Vagina (tissue), 2 donors: ENCODE measurements around the gene SHISA9. TPM values are rescaled to one million over a fixed set of nuclear protein-coding genes. Genes with fewer than 3 reads are reported as not detected.

Experiments used
- DNase-seq, 2 donors: peaks; one replicate each; pipeline ENCODE4 v3.0.0-alpha.2; 2017; ENCODE audit errors: extremely low spot score in 2 of 2
- H3K27ac ChIP-seq: fragments of 200-600 bp; sonication (generic); one replicate; pipeline ENCODE4 v1.5.1; 2019
- H3K27me3 ChIP-seq: fragments of 200-600 bp; sonication (generic); one replicate; pipeline ENCODE4 v1.5.1; 2019
- H3K36me3 ChIP-seq, 2 donors: fragments of 200-600 bp; sonication (generic); one replicate each; pipeline ENCODE4 v1.5.1; 2017 to 2019
- H3K4me1 ChIP-seq: fragments of 200-600 bp; sonication (generic); one replicate; pipeline ENCODE4 v1.5.1; 2019
- H3K4me3 ChIP-seq, 2 donors: fragments of 200-600 bp; sonication (generic); 1 replicate in 1 of 2; 2 replicates in 1 of 2; pipeline ENCODE4 v1.5.1; 2016 to 2019
- H3K9me3 ChIP-seq: fragments of 200-600 bp; sonication (generic); one replicate; pipeline ENCODE4 v1.5.1; 2019
- CTCF ChIP-seq, 3 experiments: fragments of 450-650 bp in 2 of 3; fragments of 200-600 bp in 1 of 3; sonication (generic) in 1 of 3; IDR thresholded peaks; one replicate each; pipeline ENCODE4 v1.5.1; 2017 to 2019; ENCODE audit warnings: antibody characterized with exemption in 3 of 3, mild to moderate bottlenecking in 2 of 3, moderate library complexity in 2 of 3
- POLR2A ChIP-seq, 2 donors: fragments of 450-650 bp; IDR thresholded peaks; one replicate each; pipeline ENCODE4 v1.6.1; 2017; ENCODE audit warnings: antibody characterized with exemption in 2 of 2, mild to moderate bottlenecking in 2 of 2, moderate library complexity in 2 of 2
- POLR2AphosphoS5 ChIP-seq, 2 donors: sonication (generic); formaldehyde crosslinking; IDR thresholded peaks; one replicate each; pipeline ENCODE4 v1.9.0; 2017; ENCODE audit warnings: antibody characterized with exemption in 2 of 2, mild to moderate bottlenecking in 2 of 2, low read depth in 1 of 2; ENCODE audit not compliant: insufficient read depth in 1 of 2
- intact Hi-C: fragments of 100-400 bp; cut with DNase I; formaldehyde crosslinking; loops from one replicate; pipeline ENCODE4 v1.15.1; 2023
- total RNA-seq: library from RNA; depleted of rRNA; stranded (reverse); fragments of >200 nt; gene quantifications from one replicate; pipeline ENCODE4 v1.2.3, GENCODE V29; 2016

The SHISA9 gene
- total RNA-seq, 1 donor from 2014 or later: 0.49 TPM

- no peaks in the 10 kb centered on the region for H3K27me3 ChIP-seq
- H3K27ac ChIP-seq: no peak overlapping the region
- no peaks in the 10 kb centered on the region for H3K9me3 ChIP-seq
- TF ChIP-seq POLR2AphosphoS5 (IDR thresholded peaks at IDR 0.05; ENCODE audit: insufficient read depth in 1 of 2, low read depth in 1 of 2) (no peak), POLR2A (IDR thresholded peaks at IDR 0.05) (no peak), CTCF (IDR thresholded peaks at IDR 0.05) (no peak)
- DNase-seq: no peak
- H3K4me1 ChIP-seq: no peaks in the 10 kb centered on the region
- H3K4me3 ChIP-seq: no peak overlapping the region
- no peaks in the 10 kb centered on the region for H3K36me3 ChIP-seq
- intact Hi-C loops: no loop called here
These were observed 151.0 kb downstream of the SHISA9 start for GRCh38 chr16:13052431-13052830.

GRCh38 chr16:13055480-13055879, 154.1 kb downstream of the SHISA9 start:
- Histone ChIP-seq H3K36me3 (no peaks in the 10 kb centered on the region), H3K4me1 (no peaks in the 10 kb centered on the region), H3K4me3 (no peak overlapping the region), H3K9me3 (no peaks in the 10 kb centered on the region), H3K27me3 (no peaks in the 10 kb centered on the region), H3K27ac (no peak overlapping the region)
- DNase-seq: no peak
- intact Hi-C loops: no loop called here
- TF ChIP-seq POLR2A (IDR thresholded peaks at IDR 0.05): no peak
- TF ChIP-seq POLR2AphosphoS5 (IDR thresholded peaks at IDR 0.05; ENCODE audit: insufficient read depth in 1 of 2, low read depth in 1 of 2): no peak
- no peak for TF ChIP-seq CTCF (IDR thresholded peaks at IDR 0.05)

- H3K27ac ChIP-seq: no peak overlapping the region
- no peaks in the 10 kb centered on the region for H3K36me3 ChIP-seq
- no peaks in the 10 kb centered on the region for H3K4me1 ChIP-seq
- no peak overlapping the region for H3K4me3 ChIP-seq
- H3K27me3 ChIP-seq: no peaks in the 10 kb centered on the region
- DNase-seq: no peak
- intact Hi-C loops: no loop called here
- TF ChIP-seq POLR2A (IDR thresholded peaks at IDR 0.05) (no peak), POLR2AphosphoS5 (IDR thresholded peaks at IDR 0.05; ENCODE audit: insufficient read depth in 1 of 2, low read depth in 1 of 2) (no peak), CTCF (IDR thresholded peaks at IDR 0.05) (no peak)
- H3K9me3 ChIP-seq: no peaks in the 10 kb centered on the region
These were observed 155.2 kb downstream of the SHISA9 start for GRCh38 chr16:13056607-13057006.

GRCh38 chr16:13060932-13061331, 159.5 kb downstream of the SHISA9 start:
- H3K27me3 ChIP-seq: no peaks in the 10 kb centered on the region
- H3K27ac ChIP-seq: no peak overlapping the region
- no peaks in the 10 kb centered on the region for H3K9me3 ChIP-seq
- no peaks in the 10 kb centered on the region for H3K36me3 ChIP-seq
- no peaks in the 10 kb centered on the region for H3K4me1 ChIP-seq
- H3K4me3 ChIP-seq: no peak overlapping the region
- intact Hi-C loops: no loop called here
- no peak for DNase-seq
- TF ChIP-seq POLR2AphosphoS5 (IDR thresholded peaks at IDR 0.05; ENCODE audit: insufficient read depth in 1 of 2, low read depth in 1 of 2): no peak
- no peak for TF ChIP-seq CTCF (IDR thresholded peaks at IDR 0.05)
- TF ChIP-seq POLR2A (IDR thresholded peaks at IDR 0.05): no peak

- H3K27ac ChIP-seq: no peak overlapping the region
- no peak for DNase-seq
- no peaks in the 10 kb centered on the region for H3K4me1 ChIP-seq
- no peaks in the 10 kb centered on the region for H3K27me3 ChIP-seq
- no peak overlapping the region for H3K4me3 ChIP-seq
- intact Hi-C loops: no loop called here
- TF ChIP-seq CTCF (IDR thresholded peaks at IDR 0.05): no peak
- TF ChIP-seq POLR2AphosphoS5 (IDR thresholded peaks at IDR 0.05; ENCODE audit: insufficient read depth in 1 of 2, low read depth in 1 of 2): no peak
- no peak for TF ChIP-seq POLR2A (IDR thresholded peaks at IDR 0.05)
- no peaks in the 10 kb centered on the region for H3K9me3 ChIP-seq
- H3K36me3 ChIP-seq: no peaks in the 10 kb centered on the region
These were observed 160.3 kb downstream of the SHISA9 start for GRCh38 chr16:13061691-13062090.
